A673 (cell line): ENCODE measurements around the gene TRAF1. TPM values are rescaled to one million over a fixed set of nuclear protein-coding genes. Genes with fewer than 3 reads are reported as not detected.

Source experiments
- BruUV-seq: library from RNA; stranded (reverse); fragments of 400-500 nt; replicated peaks from 2 replicates; lab custom pipeline; 2021; lab: Mats Ljungman, UMichigan
- CTCF ChIA-PET: fragments of 300-600 bp; sonication (Branson Sonifier 250); formaldehyde crosslinking; loops from one replicate; lab custom pipeline; 2022; ENCODE audit warnings: antibody characterized with exemption; lab: Charles Lee
- POLR2A ChIA-PET: fragments of 300-600 bp; sonication (Branson Sonifier 250); formaldehyde crosslinking; loops from one replicate; lab custom pipeline; 2022; ENCODE audit warnings: antibody characterized with exemption; ENCODE audit not compliant: low non-redundant PET; lab: Charles Lee
- DNase-seq: peaks from one replicate; pipeline ENCODE4 v3.0.0-alpha.2; 2015; ENCODE audit warnings: low spot score
- H3K27ac ChIP-seq: fragments of 200-600 bp; sonication (generic); 2 replicates; pipeline ENCODE4 v1.5.1; 2016; ENCODE audit warnings: mixed run types, low read depth, mild to moderate bottlenecking, mixed read lengths, antibody characterized with exemption, low read length; ENCODE audit not compliant: poor library complexity, severe bottlenecking
- H3K27me3 ChIP-seq: fragments of 200-600 bp; sonication (generic); replicated peaks from 2 replicates; pipeline ENCODE4 v1.6.1; 2017; ENCODE audit warnings: mixed run types, low read depth, mild to moderate bottlenecking, mixed read lengths, antibody characterized with exemption, low read length; ENCODE audit not compliant: insufficient read depth, poor library complexity
- H3K36me3 ChIP-seq: fragments of 200-600 bp; sonication (generic); 2 replicates; pipeline ENCODE4 v1.6.1; 2016; ENCODE audit warnings: mixed run types, mild to moderate bottlenecking, mixed read lengths, antibody characterized with exemption, low read length; ENCODE audit not compliant: insufficient read depth, poor library complexity, severe bottlenecking
- H3K4me1 ChIP-seq: fragments of 200-600 bp; sonication (generic); 2 replicates; pipeline ENCODE4 v1.6.1; 2017; ENCODE audit warnings: mixed run types, mild to moderate bottlenecking, mixed read lengths, antibody characterized with exemption, low read length; ENCODE audit not compliant: insufficient read depth, poor library complexity, severe bottlenecking
- H3K4me3 ChIP-seq: fragments of 200-600 bp; sonication (generic); 2 replicates; pipeline ENCODE4 v1.5.1; 2016; ENCODE audit warnings: low read depth, mixed run types, mild to moderate bottlenecking, mixed read lengths, low read length; ENCODE audit not compliant: poor library complexity, severe bottlenecking
- H3K9me3 ChIP-seq: fragments of 200-600 bp; sonication (generic); 2 replicates; pipeline ENCODE4 v1.6.1; 2016; ENCODE audit warnings: mixed run types, low read depth, mild to moderate bottlenecking, mixed read lengths, antibody characterized with exemption, low read length; ENCODE audit not compliant: poor library complexity, severe bottlenecking
- CTCF ChIP-seq: fragments of 300-800, 200-600 bp; sonication (generic); conservative IDR thresholded peaks from 2 replicates; pipeline ENCODE4 v1.5.1; 2017; ENCODE audit warnings: low read depth, mild to moderate bottlenecking, antibody characterized with exemption, low read length, moderate library complexity, mixed read lengths
- EZH2 ChIP-seq: fragments of 200-600 bp; sonication (generic); IDR thresholded peaks from 2 replicates; pipeline ENCODE4 v1.6.1; 2017; ENCODE audit warnings: borderline replicate concordance, low read depth, mild to moderate bottlenecking, mixed read lengths, antibody characterized with exemption, low read length; ENCODE audit not compliant: poor library complexity, severe bottlenecking
- intact Hi-C: fragments of 100-400 bp; cut with micrococcal nuclease; formaldehyde crosslinking; loops from one replicate; pipeline ENCODE4 v1.10.0; 2022; ENCODE audit not compliant: unreplicated experiment
- total RNA-seq: library from RNA; stranded (reverse); gene quantifications from 2 replicates; pipeline ENCODE4 v1.2.3, GENCODE V29; 2021

Gene TRAF1
- total RNA-seq, 1 experiment from 2014 or later, result 0.73 TPM

GRCh38 chr9:120916991-120917880 lies 9.4 kb downstream of the TRAF1 start:
- Histone ChIP-seq H3K4me3 (no peak overlapping the region), H3K4me1 (peaks cover 18% of the 10 kb centered on the region), H3K27ac (no peak overlapping the region), H3K27me3 (no peaks in the 10 kb centered on the region), H3K9me3 (no peaks in the 10 kb centered on the region), H3K36me3 (no peaks in the 10 kb centered on the region)
- BruUV-seq, result no TSS peak
- TF ChIP-seq EZH2 (no peak), CTCF (no peak)
- POLR2A ChIA-PET, result interaction anchor here (0.5 to 0.7 kb wide), 2 partner anchors 10 to 471 kb away, joined by 3 read pairs; partner anchors contain the start of gene TRAF1
- CTCF ChIA-PET, result interaction anchor here (0.7 kb wide), 1 partner anchor 139 kb away, joined by 5 read pairs; no protein-coding TSS in a partner anchor
- intact Hi-C loops, result no loop called here
- no peak for DNase-seq

- Histone ChIP-seq H3K36me3 (no peaks in the 10 kb centered on the region), H3K27ac (no peak overlapping the region), H3K4me3 (no peak overlapping the region), H3K27me3 (no peaks in the 10 kb centered on the region), H3K9me3 (no peaks in the 10 kb centered on the region), H3K4me1 (peaks cover 18% of the 10 kb centered on the region)
- BruUV-seq, result no TSS peak
- DNase-seq, result peak; percentile 46
- POLR2A ChIA-PET, result interaction anchor here (0.7 kb wide), 1 partner anchor 10 kb away, joined by 3 read pairs; the partner anchor contains the start of gene TRAF1
- intact Hi-C loops, result no loop called here
- no peak for TF ChIP-seq EZH2
- TF ChIP-seq CTCF, result peak; percentile 21; the same call in 1 of the 2 replicates
- CTCF ChIA-PET, result interaction anchor here (0.7 kb wide), 1 partner anchor 139 kb away, joined by 5 read pairs; no protein-coding TSS in a partner anchor
These were observed 10.0 kb downstream of the TRAF1 start for GRCh38 chr9:120916588-120916987.

- H3K9me3 ChIP-seq, result no peaks in the 10 kb centered on the region
- no peak overlapping the region for H3K27ac ChIP-seq
- no TSS peak for BruUV-seq
- no peaks in the 10 kb centered on the region for H3K27me3 ChIP-seq
- TF ChIP-seq CTCF (no peak), EZH2 (no peak)
- CTCF ChIA-PET, result interaction anchor here (0.7 kb wide), 1 partner anchor 140 kb away, joined by 5 read pairs; no protein-coding TSS in a partner anchor
- POLR2A ChIA-PET, result interaction anchor here (0.7 kb wide), 1 partner anchor 11 kb away, joined by 3 read pairs; the partner anchor contains the start of gene TRAF1
- intact Hi-C loops, result no loop called here
- no peak overlapping the region for H3K4me3 ChIP-seq
- no peak for DNase-seq
- H3K36me3 ChIP-seq, result no peaks in the 10 kb centered on the region
- peaks cover 18% of the 10 kb centered on the region for H3K4me1 ChIP-seq
These were observed 10.6 kb downstream of the TRAF1 start for GRCh38 chr9:120915854-120916470.
